IMR-90 (cell line): ENCODE data around the gene B4GALT7. TPM values are rescaled to one million over a fixed set of nuclear protein-coding genes. Genes with fewer than 3 reads are reported as not detected.
"Not testable (repeated sequence)": the region's sequence is repeated elsewhere in the genome, so short reads cannot be mapped to it uniquely, and the experiment has no call there.

Source experiments
- ATAC-seq: fragments of 200-7000 bp; cut with Tn5 transposase; 2 replicates; pipeline ENCODE4 v1.9.1; 2020; ENCODE audit warnings: low read depth, mild to moderate bottlenecking, moderate library complexity
- BruUV-seq: library from RNA; stranded (reverse); fragments of 400-500 nt; replicated peaks from 2 replicates; lab custom pipeline; 2021; lab: Mats Ljungman, UMichigan
- CTCF ChIA-PET: fragments of 300-600 bp; formaldehyde crosslinking; extraction: SDS; loops from one replicate; lab custom pipeline; 2021; ENCODE audit warnings: antibody characterized with exemption; lab: Yijun Ruan, JAX
- POLR2A ChIA-PET: fragments of 300-600 bp; sonication (Branson Sonifier 250); formaldehyde crosslinking; loops from one replicate; lab custom pipeline; 2022; ENCODE audit warnings: antibody characterized with exemption; ENCODE audit not compliant: unreplicated experiment; lab: Charles Lee
- DNase-seq: peaks from one replicate; pipeline ENCODE4 v3.0.0; 2013
- H2AFZ ChIP-seq: replicated peaks from 2 replicates; pipeline ENCODE3; 2013; ENCODE audit warnings: low read length, mild to moderate bottlenecking; ENCODE audit not compliant: poor library complexity
- H2AK5ac ChIP-seq: 2 replicates; pipeline ENCODE4 v1.6.1; 2013; ENCODE audit warnings: low read depth, low read length, inconsistent platforms
- H2AK9ac ChIP-seq: replicated peaks from 2 replicates; pipeline ENCODE3; 2013; ENCODE audit warnings: mild to moderate bottlenecking, low read depth, low read length, moderate library complexity; ENCODE audit not compliant: poor library complexity
- H2BK120ac ChIP-seq: 2 replicates; pipeline ENCODE4 v1.6.1; 2013; ENCODE audit warnings: low read depth, low read length, inconsistent platforms
- H2BK15ac ChIP-seq: 3 replicates; pipeline ENCODE4 v1.6.1; 2013; ENCODE audit warnings: low read depth, low read length, inconsistent platforms
- H2BK20ac ChIP-seq: 2 replicates; pipeline ENCODE4 v1.6.1; 2013; ENCODE audit warnings: low read depth, mild to moderate bottlenecking, inconsistent platforms, low read length, moderate library complexity
- H2BK5ac ChIP-seq: 2 replicates; pipeline ENCODE4 v1.6.1; 2013; ENCODE audit warnings: mild to moderate bottlenecking, low read depth, low read length, inconsistent platforms; ENCODE audit not compliant: poor library complexity, severe bottlenecking
- H3K14ac ChIP-seq: replicated peaks from 2 replicates; pipeline ENCODE4 v1.6.1; 2013; ENCODE audit warnings: low read depth, low read length, inconsistent platforms
- H3K18ac ChIP-seq: 2 replicates; pipeline ENCODE4 v1.6.1; 2013; ENCODE audit warnings: low read depth, low read length, control low read depth
- H3K23ac ChIP-seq: 2 replicates; pipeline ENCODE4 v1.6.1; 2013; ENCODE audit warnings: low read depth, low read length, inconsistent platforms
- H3K27ac ChIP-seq: 2 replicates; pipeline ENCODE4 v1.5.1; 2013; ENCODE audit warnings: mild to moderate bottlenecking, control low read depth, low read length; ENCODE audit not compliant: insufficient read depth
- H3K27me3 ChIP-seq: 2 replicates; pipeline ENCODE4 v1.6.1; 2013; ENCODE audit warnings: low read length; ENCODE audit not compliant: control insufficient read depth, insufficient read depth
- H3K36me3 ChIP-seq: 2 replicates; pipeline ENCODE4 v1.6.1; 2013; ENCODE audit warnings: low read length, mixed read lengths; ENCODE audit not compliant: control insufficient read depth, insufficient read depth
- H3K4ac ChIP-seq: 2 replicates; pipeline ENCODE4 v1.6.1; 2013; ENCODE audit warnings: low read depth, low read length, inconsistent platforms
- H3K4me1 ChIP-seq: 2 replicates; pipeline ENCODE4 v1.6.1; 2013; ENCODE audit warnings: low read length, mixed read lengths; ENCODE audit not compliant: control insufficient read depth, insufficient read depth
- H3K4me2 ChIP-seq: 2 replicates; pipeline ENCODE4 v1.6.1; 2013; ENCODE audit warnings: low read depth, mild to moderate bottlenecking, control low read depth, low read length, moderate library complexity
- H3K4me3 ChIP-seq: 2 replicates; pipeline ENCODE4 v1.5.1; 2013; ENCODE audit warnings: low read depth, mild to moderate bottlenecking, control low read depth, low read length, moderate library complexity; ENCODE audit not compliant: insufficient read depth
- H3K56ac ChIP-seq: 2 replicates; pipeline ENCODE4 v1.6.1; 2013; ENCODE audit warnings: low read length, inconsistent platforms; ENCODE audit not compliant: insufficient read depth; ENCODE audit errors: extremely low read depth
- H3K79me1 ChIP-seq, 2 experiments: 2 replicates each; pipeline ENCODE4 v1.6.1; 2013; ENCODE audit warnings: low read length in 2 of 2, inconsistent platforms in 1 of 2, low read depth in 1 of 2
- H3K9ac ChIP-seq: 2 replicates; pipeline ENCODE4 v1.6.1; 2013; ENCODE audit warnings: low read depth, low read length, control low read depth
- H3K9me1 ChIP-seq: 2 replicates; pipeline ENCODE4 v1.6.1; 2013; ENCODE audit warnings: low read length, inconsistent platforms; ENCODE audit not compliant: insufficient read depth
- H3K9me3 ChIP-seq: 2 replicates; pipeline ENCODE4 v1.6.1; 2013; ENCODE audit warnings: low read length; ENCODE audit not compliant: control insufficient read depth, insufficient read depth
- H4K20me1 ChIP-seq: 2 replicates; pipeline ENCODE4 v1.6.1; 2013; ENCODE audit warnings: low read length, inconsistent platforms; ENCODE audit not compliant: insufficient read depth
- H4K5ac ChIP-seq: 2 replicates; pipeline ENCODE4 v1.6.1; 2013; ENCODE audit warnings: mild to moderate bottlenecking, low read depth, low read length, control low read depth
- H4K8ac ChIP-seq, 2 experiments: 2 replicates each; pipeline ENCODE4 v1.6.1; 2013; ENCODE audit warnings: low read depth in 2 of 2, low read length in 2 of 2, control low read depth in 1 of 2, inconsistent platforms in 1 of 2
- H4K91ac ChIP-seq: 2 replicates; pipeline ENCODE4 v1.6.1; 2013; ENCODE audit warnings: low read depth, low read length, inconsistent platforms; ENCODE audit not compliant: insufficient read depth
- whole genome bisulfite sequencing, 2 experiments: methylation state at CpG; one replicate each; pipeline versions ENCODE4 v1.1.5 to v1.1.7; 2013; ENCODE audit warnings: missing lambda C conversion rate in 2 of 2; ENCODE audit not compliant: insufficient read length in 1 of 2; ENCODE audit errors: extremely low coverage in 2 of 2; 5-methylcytosine and 5-hydroxymethylcytosine counted together
- dilution Hi-C: fragments of 300-500 bp; cut with HindIII; formaldehyde crosslinking; loops from one replicate; pipeline ENCODE4 v1.14.3; 2018; ENCODE audit warnings: low sequenced_read_pairs; ENCODE audit not compliant: unreplicated experiment
- in situ Hi-C: fragments of 300-500 bp; cut with MboI; formaldehyde crosslinking; loops from 3 replicates; pipeline ENCODE4 v1.14.3; 2019; ENCODE audit warnings: low sequenced_read_pairs, inconsistent platforms, mixed read lengths
- intact Hi-C: fragments of 100-400 bp; cut with micrococcal nuclease; formaldehyde crosslinking; loops from 2 replicates; pipeline ENCODE4 v1.10.0; 2022
- polyA plus RNA-seq, 3 experiments: library from polyadenylated mRNA; depleted of rRNA; stranded (reverse); fragments of >200 nt; gene quantifications; 2 replicates each; pipeline ENCODE4 v1.2.3, GENCODE V29; 2012; ENCODE audit warnings: low replicate concordance in 1 of 3
- total RNA-seq: library from RNA; depleted of rRNA; stranded (reverse); fragments of >200 nt; gene quantifications from 2 replicates; pipeline ENCODE4 v1.2.3, GENCODE V29; 2012

B4GALT7 gene
- total and polyA plus RNA-seq, 2 of the 4 experiments (the other 2 are of a cell fraction) = 29.2 to 79.6 TPM

- H2BK120ac ChIP-seq, H3K4me1 ChIP-seq, H3K27me3 ChIP-seq, H3K4me2 ChIP-seq, H3K9ac ChIP-seq, H2BK5ac ChIP-seq, H3K18ac ChIP-seq, intact Hi-C loops, dilution Hi-C loops, H3K79me1 ChIP-seq, H4K20me1 ChIP-seq, H3K9me1 ChIP-seq, POLR2A ChIA-PET, H2AK5ac ChIP-seq, H4K5ac ChIP-seq, ATAC-seq, H2AFZ ChIP-seq, H2BK20ac ChIP-seq, CTCF ChIA-PET, H2BK15ac ChIP-seq, H3K56ac ChIP-seq, in situ Hi-C loops, H3K14ac ChIP-seq, H4K91ac ChIP-seq, H3K27ac ChIP-seq, BruUV-seq, DNase-seq, H3K9me3 ChIP-seq, H2AK9ac ChIP-seq, H3K36me3 ChIP-seq, H4K8ac ChIP-seq, H3K4ac ChIP-seq, H3K4me3 ChIP-seq, H3K23ac ChIP-seq: not testable (repeated sequence)
- WGBS, 2 experiments = no CpG with 5 or more reads among the region's 2 CpGs
Measured at GRCh38 chr5:177651235-177651634, 51.3 kb downstream of the B4GALT7 start.

- H3K27ac ChIP-seq, H3K4me1 ChIP-seq, H3K9me1 ChIP-seq, H3K36me3 ChIP-seq, H3K14ac ChIP-seq, H3K27me3 ChIP-seq, H2BK120ac ChIP-seq, H4K8ac ChIP-seq, H3K56ac ChIP-seq, CTCF ChIA-PET, H3K4me3 ChIP-seq, H2BK20ac ChIP-seq, H4K5ac ChIP-seq, H3K18ac ChIP-seq, dilution Hi-C loops, H3K4me2 ChIP-seq, H3K4ac ChIP-seq, H2AK9ac ChIP-seq, H2AK5ac ChIP-seq, H2AFZ ChIP-seq, BruUV-seq, intact Hi-C loops, H3K23ac ChIP-seq, H2BK5ac ChIP-seq, H3K9ac ChIP-seq, in situ Hi-C loops, POLR2A ChIA-PET, H4K91ac ChIP-seq, H2BK15ac ChIP-seq, H4K20me1 ChIP-seq, H3K9me3 ChIP-seq, H3K79me1 ChIP-seq, DNase-seq: not testable (repeated sequence)
- no CpG with 5 or more reads among the region's 2 CpGs for WGBS, 2 experiments
- peak; percentile 35 for ATAC-seq
Measured at GRCh38 chr5:177657846-177658245, 57.9 kb downstream of the B4GALT7 start.
